ENCODE data around the gene SPIN3. TPM values are rescaled to one million over a fixed set of nuclear protein-coding genes. Genes with fewer than 3 reads are reported as not detected.

Gene SPIN3
- total RNA-seq = 1.2 and 4.4 TPM in 2 replicates

GRCh38 chrX:56995271-56995994 lies at the start of gene SPIN3:
Gene SPIN3, minus strand, starts transcription at chrX:56995541. Its CDS starts 594 bp downstream, at chrX:56994947.

Other genes with a start within 250 kb of the SPIN3 start
- 2.6 and 7.6 TPM in 2 replicates for gene SPIN2B, start 126.0 kb upstream of the SPIN3 start, total RNA-seq
- gene SPIN2A, start 141.9 kb upstream of the SPIN3 start, total RNA-seq = not detected in 2 replicates